ENCODE data around the gene SPESP1. TPM values are rescaled to one million over a fixed set of nuclear protein-coding genes. Genes with fewer than 3 reads are reported as not detected.

SPESP1 gene
- total and polyA plus RNA-seq, 2 experiments from 2014 or later = not detected

DNA sequence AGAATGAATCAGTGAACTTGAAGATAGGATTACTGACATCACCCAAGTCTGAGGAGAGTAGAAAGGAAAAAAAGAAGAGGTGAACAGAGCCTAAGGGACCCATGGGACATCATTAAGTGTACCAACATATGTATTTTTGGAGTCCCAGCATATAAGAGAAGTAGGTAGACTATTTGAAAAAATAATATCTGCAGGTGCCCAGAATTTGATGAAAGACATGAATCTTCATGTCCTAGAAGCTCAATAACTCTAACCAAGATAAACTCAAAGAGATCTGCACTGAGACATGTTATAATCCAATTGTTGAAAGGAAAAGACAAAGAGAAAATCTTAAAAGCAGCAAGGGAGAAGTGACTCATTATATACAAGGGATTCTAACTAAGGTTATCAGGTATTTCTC, 39.0 kb downstream of the SPESP1 start:
- H3K4me1 Mint-ChIP-seq = no peaks in the 10 kb centered on the region
- no peak for ATAC-seq
- H3K36me3 Mint-ChIP-seq (ENCODE audit: low read depth) = peaks cover 17% of the 10 kb centered on the region
- DNase-seq (ENCODE audit: low spot score) = no peak
- H3K27me3 Mint-ChIP-seq (ENCODE audit: insufficient read depth, low read depth, poor library complexity) = no peaks in the 10 kb centered on the region
- Histone ChIP-seq H3K27ac (ENCODE audit: low read depth) (no peak overlapping the region), H3K9me2 (ENCODE audit: insufficient read depth) (peaks cover 9% of the 10 kb centered on the region; the same call in 1 of the 2 replicates), H3K4me2 (no peak overlapping the region), H3K4me1 (ENCODE audit: insufficient read depth) (no peaks in the 10 kb centered on the region), H3K36me3 (ENCODE audit: insufficient read depth) (no peaks in the 10 kb centered on the region; the same call in 1 of the 2 replicates), H2AFZ (no peak overlapping the region), H3K79me2 (replicated peaks; ENCODE audit: insufficient read depth) (no peaks in the 10 kb centered on the region), H3K27me3 (ENCODE audit: insufficient read depth) (no peaks in the 10 kb centered on the region), H3K4me3 (no peak overlapping the region), H3F3A (replicated peaks; ENCODE audit: low read depth) (no peaks in the 10 kb centered on the region), H4K20me1 (replicated peaks; ENCODE audit: insufficient read depth) (no peaks in the 10 kb centered on the region)
- H3K4me3 Mint-ChIP-seq = no peak overlapping the region
- peaks cover 29% of the 10 kb centered on the region for H3K9me3 Mint-ChIP-seq
- no peak overlapping the region for H3K27ac Mint-ChIP-seq
- TF ChIP-seq, protein P1, sequence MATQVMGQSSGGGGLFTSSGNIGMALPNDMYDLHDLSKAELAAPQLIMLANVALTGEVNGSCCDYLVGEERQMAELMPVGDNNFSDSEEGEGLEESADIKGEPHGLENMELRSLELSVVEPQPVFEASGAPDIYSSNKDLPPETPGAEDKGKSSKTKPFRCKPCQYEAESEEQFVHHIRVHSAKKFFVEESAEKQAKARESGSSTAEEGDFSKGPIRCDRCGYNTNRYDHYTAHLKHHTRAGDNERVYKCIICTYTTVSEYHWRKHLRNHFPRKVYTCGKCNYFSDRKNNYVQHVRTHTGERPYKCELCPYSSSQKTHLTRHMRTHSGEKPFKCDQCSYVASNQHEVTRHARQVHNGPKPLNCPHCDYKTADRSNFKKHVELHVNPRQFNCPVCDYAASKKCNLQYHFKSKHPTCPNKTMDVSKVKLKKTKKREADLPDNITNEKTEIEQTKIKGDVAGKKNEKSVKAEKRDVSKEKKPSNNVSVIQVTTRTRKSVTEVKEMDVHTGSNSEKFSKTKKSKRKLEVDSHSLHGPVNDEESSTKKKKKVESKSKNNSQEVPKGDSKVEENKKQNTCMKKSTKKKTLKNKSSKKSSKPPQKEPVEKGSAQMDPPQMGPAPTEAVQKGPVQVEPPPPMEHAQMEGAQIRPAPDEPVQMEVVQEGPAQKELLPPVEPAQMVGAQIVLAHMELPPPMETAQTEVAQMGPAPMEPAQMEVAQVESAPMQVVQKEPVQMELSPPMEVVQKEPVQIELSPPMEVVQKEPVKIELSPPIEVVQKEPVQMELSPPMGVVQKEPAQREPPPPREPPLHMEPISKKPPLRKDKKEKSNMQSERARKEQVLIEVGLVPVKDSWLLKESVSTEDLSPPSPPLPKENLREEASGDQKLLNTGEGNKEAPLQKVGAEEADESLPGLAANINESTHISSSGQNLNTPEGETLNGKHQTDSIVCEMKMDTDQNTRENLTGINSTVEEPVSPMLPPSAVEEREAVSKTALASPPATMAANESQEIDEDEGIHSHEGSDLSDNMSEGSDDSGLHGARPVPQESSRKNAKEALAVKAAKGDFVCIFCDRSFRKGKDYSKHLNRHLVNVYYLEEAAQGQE (IDR thresholded peaks at IDR 0.05; ENCODE audit: unreplicated experiment) = no peak
- TF ChIP-seq EZH2 (IDR thresholded peaks at IDR 0.05; ENCODE audit: low read depth, unreplicated experiment) (no peak), JUNB (IDR thresholded peaks at IDR 0.05; ENCODE audit: unreplicated experiment) (no peak), CREB1 (CRISPR knock-in tag; IDR thresholded peaks at IDR 0.05; ENCODE audit: low read depth) (no peak), EZH2phosphoT487 (IDR thresholded peaks at IDR 0.05; ENCODE audit: unreplicated experiment) (no peak), NANOG (IDR thresholded peaks at IDR 0.05; ENCODE audit: borderline replicate concordance) (no peak), STAT1 (IDR thresholded peaks at IDR 0.05; ENCODE audit: unreplicated experiment) (no peak), ZNF114 (CRISPR knock-in tag; IDR thresholded peaks at IDR 0.05) (no peak), ZNF331 (CRISPR knock-in tag; IDR thresholded peaks at IDR 0.05; ENCODE audit: low read depth) (no peak), POLR2AphosphoS5 (IDR thresholded peaks at IDR 0.05; ENCODE audit: low read depth) (no peak)
- TF ChIP-seq, protein P2, sequence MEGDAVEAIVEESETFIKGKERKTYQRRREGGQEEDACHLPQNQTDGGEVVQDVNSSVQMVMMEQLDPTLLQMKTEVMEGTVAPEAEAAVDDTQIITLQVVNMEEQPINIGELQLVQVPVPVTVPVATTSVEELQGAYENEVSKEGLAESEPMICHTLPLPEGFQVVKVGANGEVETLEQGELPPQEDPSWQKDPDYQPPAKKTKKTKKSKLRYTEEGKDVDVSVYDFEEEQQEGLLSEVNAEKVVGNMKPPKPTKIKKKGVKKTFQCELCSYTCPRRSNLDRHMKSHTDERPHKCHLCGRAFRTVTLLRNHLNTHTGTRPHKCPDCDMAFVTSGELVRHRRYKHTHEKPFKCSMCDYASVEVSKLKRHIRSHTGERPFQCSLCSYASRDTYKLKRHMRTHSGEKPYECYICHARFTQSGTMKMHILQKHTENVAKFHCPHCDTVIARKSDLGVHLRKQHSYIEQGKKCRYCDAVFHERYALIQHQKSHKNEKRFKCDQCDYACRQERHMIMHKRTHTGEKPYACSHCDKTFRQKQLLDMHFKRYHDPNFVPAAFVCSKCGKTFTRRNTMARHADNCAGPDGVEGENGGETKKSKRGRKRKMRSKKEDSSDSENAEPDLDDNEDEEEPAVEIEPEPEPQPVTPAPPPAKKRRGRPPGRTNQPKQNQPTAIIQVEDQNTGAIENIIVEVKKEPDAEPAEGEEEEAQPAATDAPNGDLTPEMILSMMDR (conservative IDR thresholded peaks at IDR 0.05; ENCODE audit: low read depth in 2 of 2) = no peak
- TF ChIP-seq, protein P3, sequence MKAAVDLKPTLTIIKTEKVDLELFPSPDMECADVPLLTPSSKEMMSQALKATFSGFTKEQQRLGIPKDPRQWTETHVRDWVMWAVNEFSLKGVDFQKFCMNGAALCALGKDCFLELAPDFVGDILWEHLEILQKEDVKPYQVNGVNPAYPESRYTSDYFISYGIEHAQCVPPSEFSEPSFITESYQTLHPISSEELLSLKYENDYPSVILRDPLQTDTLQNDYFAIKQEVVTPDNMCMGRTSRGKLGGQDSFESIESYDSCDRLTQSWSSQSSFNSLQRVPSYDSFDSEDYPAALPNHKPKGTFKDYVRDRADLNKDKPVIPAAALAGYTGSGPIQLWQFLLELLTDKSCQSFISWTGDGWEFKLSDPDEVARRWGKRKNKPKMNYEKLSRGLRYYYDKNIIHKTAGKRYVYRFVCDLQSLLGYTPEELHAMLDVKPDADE (IDR thresholded peaks at IDR 0.05) = no peak
- TF ChIP-seq, protein P4, sequence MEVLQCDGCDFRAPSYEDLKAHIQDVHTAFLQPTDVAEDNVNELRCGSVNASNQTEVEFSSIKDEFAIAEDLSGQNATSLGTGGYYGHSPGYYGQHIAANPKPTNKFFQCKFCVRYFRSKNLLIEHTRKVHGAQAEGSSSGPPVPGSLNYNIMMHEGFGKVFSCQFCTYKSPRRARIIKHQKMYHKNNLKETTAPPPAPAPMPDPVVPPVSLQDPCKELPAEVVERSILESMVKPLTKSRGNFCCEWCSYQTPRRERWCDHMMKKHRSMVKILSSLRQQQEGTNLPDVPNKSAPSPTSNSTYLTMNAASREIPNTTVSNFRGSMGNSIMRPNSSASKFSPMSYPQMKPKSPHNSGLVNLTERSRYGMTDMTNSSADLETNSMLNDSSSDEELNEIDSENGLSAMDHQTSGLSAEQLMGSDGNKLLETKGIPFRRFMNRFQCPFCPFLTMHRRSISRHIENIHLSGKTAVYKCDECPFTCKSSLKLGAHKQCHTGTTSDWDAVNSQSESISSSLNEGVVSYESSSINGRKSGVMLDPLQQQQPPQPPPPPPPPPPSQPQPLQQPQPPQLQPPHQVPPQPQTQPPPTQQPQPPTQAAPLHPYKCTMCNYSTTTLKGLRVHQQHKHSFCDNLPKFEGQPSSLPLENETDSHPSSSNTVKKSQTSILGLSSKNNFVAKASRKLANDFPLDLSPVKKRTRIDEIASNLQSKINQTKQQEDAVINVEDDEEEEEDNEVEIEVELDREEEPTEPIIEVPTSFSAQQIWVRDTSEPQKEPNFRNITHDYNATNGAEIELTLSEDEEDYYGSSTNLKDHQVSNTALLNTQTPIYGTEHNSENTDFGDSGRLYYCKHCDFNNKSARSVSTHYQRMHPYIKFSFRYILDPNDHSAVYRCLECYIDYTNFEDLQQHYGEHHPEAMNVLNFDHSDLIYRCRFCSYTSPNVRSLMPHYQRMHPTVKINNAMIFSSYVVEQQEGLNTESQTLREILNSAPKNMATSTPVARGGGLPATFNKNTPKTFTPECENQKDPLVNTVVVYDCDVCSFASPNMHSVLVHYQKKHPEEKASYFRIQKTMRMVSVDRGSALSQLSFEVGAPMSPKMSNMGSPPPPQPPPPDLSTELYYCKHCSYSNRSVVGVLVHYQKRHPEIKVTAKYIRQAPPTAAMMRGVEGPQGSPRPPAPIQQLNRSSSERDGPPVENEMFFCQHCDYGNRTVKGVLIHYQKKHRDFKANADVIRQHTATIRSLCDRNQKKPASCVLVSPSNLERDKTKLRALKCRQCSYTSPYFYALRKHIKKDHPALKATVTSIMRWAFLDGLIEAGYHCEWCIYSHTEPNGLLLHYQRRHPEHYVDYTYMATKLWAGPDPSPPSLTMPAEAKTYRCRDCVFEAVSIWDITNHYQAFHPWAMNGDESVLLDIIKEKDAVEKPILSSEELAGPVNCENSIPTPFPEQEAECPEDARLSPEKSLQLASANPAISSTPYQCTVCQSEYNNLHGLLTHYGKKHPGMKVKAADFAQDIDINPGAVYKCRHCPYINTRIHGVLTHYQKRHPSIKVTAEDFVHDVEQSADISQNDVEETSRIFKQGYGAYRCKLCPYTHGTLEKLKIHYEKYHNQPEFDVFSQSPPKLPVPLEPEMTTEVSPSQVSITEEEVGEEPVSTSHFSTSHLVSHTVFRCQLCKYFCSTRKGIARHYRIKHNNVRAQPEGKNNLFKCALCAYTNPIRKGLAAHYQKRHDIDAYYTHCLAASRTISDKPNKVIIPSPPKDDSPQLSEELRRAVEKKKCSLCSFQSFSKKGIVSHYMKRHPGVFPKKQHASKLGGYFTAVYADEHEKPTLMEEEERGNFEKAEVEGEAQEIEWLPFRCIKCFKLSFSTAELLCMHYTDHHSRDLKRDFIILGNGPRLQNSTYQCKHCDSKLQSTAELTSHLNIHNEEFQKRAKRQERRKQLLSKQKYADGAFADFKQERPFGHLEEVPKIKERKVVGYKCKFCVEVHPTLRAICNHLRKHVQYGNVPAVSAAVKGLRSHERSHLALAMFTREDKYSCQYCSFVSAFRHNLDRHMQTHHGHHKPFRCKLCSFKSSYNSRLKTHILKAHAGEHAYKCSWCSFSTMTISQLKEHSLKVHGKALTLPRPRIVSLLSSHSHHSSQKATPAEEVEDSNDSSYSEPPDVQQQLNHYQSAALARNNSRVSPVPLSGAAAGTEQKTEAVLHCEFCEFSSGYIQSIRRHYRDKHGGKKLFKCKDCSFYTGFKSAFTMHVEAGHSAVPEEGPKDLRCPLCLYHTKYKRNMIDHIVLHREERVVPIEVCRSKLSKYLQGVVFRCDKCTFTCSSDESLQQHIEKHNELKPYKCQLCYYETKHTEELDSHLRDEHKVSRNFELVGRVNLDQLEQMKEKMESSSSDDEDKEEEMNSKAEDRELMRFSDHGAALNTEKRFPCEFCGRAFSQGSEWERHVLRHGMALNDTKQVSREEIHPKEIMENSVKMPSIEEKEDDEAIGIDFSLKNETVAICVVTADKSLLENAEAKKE (CRISPR knock-in tag; IDR thresholded peaks at IDR 0.05) = no peak

Data from GM23338 (cell line).